Left renal pelvis (tissue), 4 donors: ENCODE data around the gene STARD4. TPM values are rescaled to one million over a fixed set of nuclear protein-coding genes. Genes with fewer than 3 reads are reported as not detected.
A peak's percentile ranks its signal among the peaks of the same experiment; 100 is the strongest.

ENCODE experiments used
- DNase-seq, 4 donors: peaks; one replicate each; pipeline ENCODE4 v3.0.0-alpha.2; 2013; ENCODE audit warnings: low read depth in 4 of 4, low spot score in 3 of 4
- polyA plus RNA-seq, 4 donors: library from polyadenylated mRNA; unstranded; fragments of 120-200 nt; gene quantifications; one replicate each; pipeline ENCODE4 v1.2.1, GENCODE V29; 2013; ENCODE audit not compliant: insufficient read length in 4 of 4

Gene STARD4
- polyA plus RNA-seq = 10 to 100 TPM; 21.8 to 29.4 (median 25.7) TPM

- peak; percentile 83 to 87 (median 85) for DNase-seq
Observed at GRCh38 chr5:111512375-111513130, at the start of gene STARD4. TSS of gene STARD4 (minus strand) at chr5:111512535. CDS start at chr5:111507433, 5,102 bp downstream.

- DNase-seq = no peak
Observed at GRCh38 chr5:111559680-111560079, 47.3 kb upstream of the STARD4 start.

GRCh38 chr5:111557686-111558085 is 45.4 kb upstream of the STARD4 start:
- DNase-seq = no peak

GRCh38 chr5:111557111-111557510 is 44.8 kb upstream of the STARD4 start:
- DNase-seq = no peak

GRCh38 chr5:111556501-111556900 is 44.2 kb upstream of the STARD4 start:
- DNase-seq = no peak

- no peak for DNase-seq
Observed at GRCh38 chr5:111555760-111556159, 43.4 kb upstream of the STARD4 start.

- DNase-seq = no peak
Observed at GRCh38 chr5:111553868-111554267, 41.5 kb upstream of the STARD4 start.

- no peak for DNase-seq
Observed at GRCh38 chr5:111552896-111553295, 40.6 kb upstream of the STARD4 start.

GRCh38 chr5:111552492-111552891 is 40.2 kb upstream of the STARD4 start:
- DNase-seq = no peak

- no peak for DNase-seq
Observed at GRCh38 chr5:111551569-111552275, 39.4 kb upstream of the STARD4 start.

GRCh38 chr5:111551161-111551560 is 38.8 kb upstream of the STARD4 start:
- no peak for DNase-seq

GRCh38 chr5:111550282-111551020 is 38.1 kb upstream of the STARD4 start:
- peak in 3 of 4 donors; percentile 72 to 80 (median 75) for DNase-seq

- no peak for DNase-seq
Observed at GRCh38 chr5:111548992-111549649, 36.8 kb upstream of the STARD4 start.

GRCh38 chr5:111548348-111548950 is 36.1 kb upstream of the STARD4 start:
- no peak for DNase-seq

- no peak for DNase-seq
Observed at GRCh38 chr5:111545031-111545430, 32.7 kb upstream of the STARD4 start.

- no peak for DNase-seq
Observed at GRCh38 chr5:111537141-111538024, 25.0 kb upstream of the STARD4 start.

- no peak for DNase-seq
Observed at GRCh38 chr5:111535879-111536549, 23.7 kb upstream of the STARD4 start.

GRCh38 chr5:111532886-111533582 is 20.7 kb upstream of the STARD4 start:
- no peak for DNase-seq
